ENCODE measurements around the gene SMARCC2. TPM values are rescaled to one million over a fixed set of nuclear protein-coding genes. Genes with fewer than 3 reads are reported as not detected.

The SMARCC2 gene
- total RNA-seq (10 to 100 TPM; 84.3 to 84.9 TPM), polyA plus RNA-seq (ENCODE audit: insufficient read length in 6 of 6) (100 to 1,000 TPM; 113 to 139 (median 121) TPM)
- long read RNA-seq, donor 1, full-length matches to known transcripts = 2 of 55 reads
- long read RNA-seq, donor 1, partial matches to known transcripts = 53 of 55 reads
- long read RNA-seq, donor 1, other reads (novel, unspliced or antisense) = 0 of 55 reads
- long read RNA-seq, donor 2, partial matches to known transcripts = 31 of 32 reads
- long read RNA-seq, donor 2, other reads (novel, unspliced or antisense) = 0 of 32 reads
- long read RNA-seq, donor 3, partial matches to known transcripts = 0 of 4 reads
- long read RNA-seq, donor 3, other reads (novel, unspliced or antisense) = 0 of 4 reads
- long read RNA-seq, donor 4, partial matches to known transcripts = 11 of 12 reads
- long read RNA-seq, donor 4, other reads (novel, unspliced or antisense) = 1 of 12 reads
- long read RNA-seq, donor 5, full-length matches to known transcripts = 3 of 55 reads
- long read RNA-seq, donor 5, partial matches to known transcripts = 52 of 55 reads
- long read RNA-seq, donor 5, other reads (novel, unspliced or antisense) = 0 of 55 reads
- long read RNA-seq, donor 6, partial matches to known transcripts = 5 of 6 reads
- long read RNA-seq, donor 6, other reads (novel, unspliced or antisense) = 0 of 6 reads
- long read RNA-seq, donor 7, full-length matches to known transcripts = 2 of 2 reads
- long read RNA-seq, donor 7, partial matches to known transcripts = 0 of 2 reads
- long read RNA-seq, donor 7, other reads (novel, unspliced or antisense) = 0 of 2 reads
- long read RNA-seq, donor 8, partial matches to known transcripts = 22 of 24 reads
- long read RNA-seq, donor 8, other reads (novel, unspliced or antisense) = 0 of 24 reads
- long read RNA-seq, donor 9 = 0 reads
- long read RNA-seq, donor 10, partial matches to known transcripts = 9 of 12 reads
- long read RNA-seq, donor 10, other reads (novel, unspliced or antisense) = 3 of 12 reads
- long read RNA-seq, donor 11, transcript SMARCC2-202 (29 exons, 3,839 nt) = major isoform, 8 of 55 reads
- long read RNA-seq, donor 11, partial matches to known transcripts = 46 of 55 reads
- long read RNA-seq, donor 11, other reads (novel, unspliced or antisense) = 0 of 55 reads
- long read RNA-seq, donor 12, full-length matches to known transcripts = 3 of 13 reads
- long read RNA-seq, donor 12, partial matches to known transcripts = 10 of 13 reads
- long read RNA-seq, donor 12, other reads (novel, unspliced or antisense) = 0 of 13 reads

GRCh38 chr12:56189099-56189917 is at the start of gene SMARCC2:
SMARCC2 (minus strand) TSS chr12:56189483; CDS start chr12:56189461, 22 bp downstream.
- peaks cover 0 to 26% of the 10 kb centered on the region in 2 donors for H3K36me3 ChIP-seq
- peak within 1 kb of the TSS; percentile 79 to 83 for H3K4me3 ChIP-seq
- H3K4me1 ChIP-seq = peaks cover 10 to 29% of the 10 kb centered on the region in 2 donors
- H3K27ac ChIP-seq = peak within 1 kb of the TSS; percentile 88 to 94
- ATAC-seq (peak; percentile 91), DNase-seq (peak; percentile 80 to 97 (median 90))
- TF ChIP-seq CTCF (IDR thresholded peaks at IDR 0.05) = peak; percentile 60 to 77
- no peaks in the 10 kb centered on the region for H3K9me3 ChIP-seq
- no peaks in the 10 kb centered on the region for H3K27me3 ChIP-seq
- intact Hi-C loops (cut with DNase I) = loop anchor here in 1 of 2 donors (5.0 kb wide), 1 partner anchor 67 kb away; no protein-coding TSS in a partner anchor

- no peak for TF ChIP-seq CTCF (IDR thresholded peaks at IDR 0.05)
- intact Hi-C loops (cut with DNase I) = no loop called here
- ATAC-seq (no peak), DNase-seq (peak in 1 of 4 donors; percentile 31)
- Histone ChIP-seq H3K27me3 (no peaks in the 10 kb centered on the region), H3K27ac (no peak overlapping the region), H3K36me3 (peaks cover 0 to 55% of the 10 kb centered on the region in 2 donors), H3K9me3 (no peaks in the 10 kb centered on the region), H3K4me1 (no peaks in the 10 kb centered on the region), H3K4me3 (no peak overlapping the region)
Measured at GRCh38 chr12:56237552-56237951, 48.3 kb upstream of the SMARCC2 start.

GRCh38 chr12:56236985-56237384 is 47.7 kb upstream of the SMARCC2 start:
- ATAC-seq (no peak), DNase-seq (no peak)
- intact Hi-C loops (cut with DNase I) = no loop called here
- no peak for TF ChIP-seq CTCF (IDR thresholded peaks at IDR 0.05)
- H3K36me3 ChIP-seq = peaks cover 0 to 50% of the 10 kb centered on the region in 2 donors
- no peak overlapping the region for H3K27ac ChIP-seq
- H3K9me3 ChIP-seq = no peaks in the 10 kb centered on the region
- no peaks in the 10 kb centered on the region for H3K27me3 ChIP-seq
- H3K4me1 ChIP-seq = no peaks in the 10 kb centered on the region
- no peak overlapping the region for H3K4me3 ChIP-seq

GRCh38 chr12:56236091-56236490 is 46.8 kb upstream of the SMARCC2 start:
- Histone ChIP-seq H3K27me3 (no peaks in the 10 kb centered on the region), H3K4me3 (no peak overlapping the region), H3K4me1 (no peaks in the 10 kb centered on the region), H3K27ac (no peak overlapping the region), H3K9me3 (no peaks in the 10 kb centered on the region), H3K36me3 (peaks cover 0 to 41% of the 10 kb centered on the region in 2 donors)
- intact Hi-C loops (cut with DNase I) = no loop called here
- no peak for TF ChIP-seq CTCF (IDR thresholded peaks at IDR 0.05)
- no peak for DNase-seq
- no peak for ATAC-seq
